Ishikawa (cell line): Measurements from ENCODE around the gene OTULIN.

Experiments
- CEBPB ChIP-seq: IDR thresholded peaks from 2 replicates; pipeline ENCODE4 v1.6.1; 2012
- CREB1 ChIP-seq: IDR thresholded peaks from 2 replicates; pipeline ENCODE4 v1.6.1; 2012; ENCODE audit warnings: low read depth
- EGR1 ChIP-seq: IDR thresholded peaks from 2 replicates; pipeline ENCODE4 v1.6.1; 2012
- EP300 ChIP-seq: IDR thresholded peaks from 2 replicates; pipeline ENCODE4 v1.6.1; 2012; ENCODE audit warnings: borderline replicate concordance
- FOXM1 ChIP-seq: IDR thresholded peaks from 2 replicates; pipeline ENCODE4 v1.6.1; 2012; ENCODE audit warnings: low read depth, borderline replicate concordance
- MAX ChIP-seq: IDR thresholded peaks from 2 replicates; pipeline ENCODE4 v1.6.1; 2012
- NFIC ChIP-seq: IDR thresholded peaks from 2 replicates; pipeline ENCODE4 v1.6.1; 2012
- RAD21 ChIP-seq: IDR thresholded peaks from 2 replicates; pipeline ENCODE4 v1.6.1; 2012; ENCODE audit warnings: low read depth
- REST ChIP-seq: IDR thresholded peaks from 2 replicates; pipeline ENCODE4 v1.6.1; 2012; ENCODE audit warnings: low read depth, mild to moderate bottlenecking
- TAF1 ChIP-seq: IDR thresholded peaks from 2 replicates; pipeline ENCODE4 v1.6.1; 2012; ENCODE audit warnings: low read depth, mild to moderate bottlenecking
- TCF12 ChIP-seq: IDR thresholded peaks from 2 replicates; pipeline ENCODE4 v1.6.1; 2012; ENCODE audit warnings: low read depth
- TEAD4 ChIP-seq: IDR thresholded peaks from 2 replicates; pipeline ENCODE4 v1.6.1; 2012
- USF1 ChIP-seq: IDR thresholded peaks from 2 replicates; pipeline ENCODE4 v1.6.1; 2012
- YY1 ChIP-seq: IDR thresholded peaks from 2 replicates; pipeline ENCODE4 v1.6.1; 2012; ENCODE audit warnings: low read depth
- ZBTB7A ChIP-seq: IDR thresholded peaks from 2 replicates; pipeline ENCODE4 v1.6.1; 2012; ENCODE audit warnings: low read depth

The OTULIN gene

GRCh38 chr5:14699807-14700400 is 35.4 kb downstream of the OTULIN start:
- TF ChIP-seq NFIC = no peak

- no peak for TF ChIP-seq CEBPB
- TF ChIP-seq FOXM1 = no peak
- no peak for TF ChIP-seq RAD21
- TF ChIP-seq MAX = no peak
- TF ChIP-seq TCF12 = no peak
- no peak for TF ChIP-seq TEAD4
- no peak for TF ChIP-seq EGR1
- TF ChIP-seq YY1 = no peak
- no peak for TF ChIP-seq ZBTB7A
- TF ChIP-seq USF1 = no peak
- no peak for TF ChIP-seq REST
- no peak for TF ChIP-seq CREB1
Observed at GRCh38 chr5:14700478-14701436, 36.2 kb downstream of the OTULIN start.

- no peak for TF ChIP-seq REST
Observed at GRCh38 chr5:14701556-14701955, 37.0 kb downstream of the OTULIN start.

GRCh38 chr5:14702238-14702839 is 37.8 kb downstream of the OTULIN start:
- TF ChIP-seq ZBTB7A = no peak
- TF ChIP-seq TAF1 = no peak
- no peak for TF ChIP-seq EGR1
- no peak for TF ChIP-seq MAX
- no peak for TF ChIP-seq EP300
- TF ChIP-seq NFIC = no peak

GRCh38 chr5:14705556-14705955 is 41.0 kb downstream of the OTULIN start:
- TF ChIP-seq RAD21 (no peak), ZBTB7A (no peak), FOXM1 (no peak), EP300 (no peak), USF1 (no peak), TCF12 (no peak), MAX (no peak), TEAD4 (no peak), NFIC (no peak)

GRCh38 chr5:14706615-14707021 is 42.1 kb downstream of the OTULIN start:
- TF ChIP-seq RAD21 (no peak), MAX (no peak), USF1 (no peak), NFIC (no peak), CREB1 (no peak), YY1 (no peak), TCF12 (no peak), CEBPB (no peak), FOXM1 (no peak), TEAD4 (no peak), EGR1 (no peak), EP300 (no peak), TAF1 (no peak), ZBTB7A (no peak), REST (no peak)
